Measurements from ENCODE around the gene GIGYF2. TPM values are rescaled to one million over a fixed set of nuclear protein-coding genes. Genes with fewer than 3 reads are reported as not detected.

GIGYF2 gene
- total and polyA plus RNA-seq, 2 of the 4 experiments (the other 2 are of a cell fraction): 14.7 to 66.0 TPM

GRCh38 chr2:232842689-232843088 is 145.6 kb downstream of the GIGYF2 start:
- BruUV-seq (replicated peaks): no TSS peak
- ChIA-PET POLR2A (ENCODE audit: unreplicated experiment) (no interaction called here), CTCF (no interaction called here)

More at GRCh38 chr2:232842689-232843088, 145.6 kb downstream of the GIGYF2 start:
- Histone ChIP-seq H3K9me3 (ENCODE audit: control insufficient read depth, insufficient read depth, low read length) (no peaks in the 10 kb centered on the region), H2BK120ac (ENCODE audit: low read depth, low read length) (no peak overlapping the region), H4K91ac (ENCODE audit: insufficient read depth, low read depth, low read length) (no peak overlapping the region), H4K20me1 (ENCODE audit: insufficient read depth, low read length) (no peaks in the 10 kb centered on the region; the same call in 1 of the 2 replicates), H3K9me1 (ENCODE audit: insufficient read depth, low read length) (no peaks in the 10 kb centered on the region), H3K79me1 (ENCODE audit: low read depth in 1 of 2, low read length in 2 of 2) (peaks cover 5 to 15% of the 10 kb centered on the region in 2 experiments), H3K23ac (ENCODE audit: low read depth, low read length) (no peak overlapping the region), H2BK15ac (ENCODE audit: low read depth, low read length) (no peak overlapping the region), H3K4me1 (ENCODE audit: control insufficient read depth, insufficient read depth, low read length) (peaks cover 5% of the 10 kb centered on the region), H2BK20ac (ENCODE audit: low read depth, low read length) (no peak overlapping the region), H3K36me3 (ENCODE audit: control insufficient read depth, insufficient read depth, low read length) (peaks cover 25% of the 10 kb centered on the region), H2AK5ac (ENCODE audit: low read depth, low read length) (no peak overlapping the region), H2BK5ac (ENCODE audit: low read depth, low read length, poor library complexity, severe bottlenecking) (no peak overlapping the region), H3K4me3 (ENCODE audit: insufficient read depth, low read depth, low read length) (no peak overlapping the region), H3K56ac (ENCODE audit: extremely low read depth, insufficient read depth, low read length) (no peak overlapping the region), H4K5ac (ENCODE audit: low read depth, low read length) (no peak overlapping the region), H3K4me2 (ENCODE audit: low read depth, low read length) (no peak overlapping the region), H2AFZ (replicated peaks; ENCODE audit: low read length, poor library complexity) (no peak overlapping the region), H4K8ac (ENCODE audit: low read depth in 2 of 2, low read length in 2 of 2) (no peak overlapping the region), H3K9ac (ENCODE audit: low read depth, low read length) (no peak overlapping the region), H3K18ac (ENCODE audit: low read depth, low read length) (no peak overlapping the region), H3K27ac (ENCODE audit: insufficient read depth, low read length) (no peak overlapping the region), H3K4ac (ENCODE audit: low read depth, low read length) (no peak overlapping the region), H3K27me3 (ENCODE audit: control insufficient read depth, insufficient read depth, low read length) (no peaks in the 10 kb centered on the region), H2AK9ac (replicated peaks; ENCODE audit: low read depth, low read length, poor library complexity) (no peak overlapping the region), H3K14ac (replicated peaks; ENCODE audit: low read depth, low read length) (no peak overlapping the region)
- no CpG with 5 or more reads among the region's 2 CpGs for WGBS, 2 experiments (ENCODE audit: extremely low coverage in 2 of 2, insufficient read length in 1 of 2)
- ATAC-seq (ENCODE audit: low read depth): no peak
- in situ Hi-C loops (cut with MboI; ENCODE audit: low sequenced_read_pairs) (no loop called here), dilution Hi-C loops (cut with HindIII; ENCODE audit: low sequenced_read_pairs, unreplicated experiment) (no loop called here), intact Hi-C loops (cut with micrococcal nuclease) (no loop called here)
- no peak for DNase-seq
- TF ChIP-seq CHD1 (IDR thresholded peaks at IDR 0.05; ENCODE audit: low read depth, low read length) (no peak), MXI1 (IDR thresholded peaks at IDR 0.05; ENCODE audit: borderline replicate concordance, low read depth, low read length) (no peak), CTCF (conservative IDR thresholded peaks at IDR 0.05; ENCODE audit: low read depth, low read length) (no peak), SMC3 (IDR thresholded peaks at IDR 0.05; ENCODE audit: low read depth, low read length) (no peak), FOS (IDR thresholded peaks at IDR 0.05; ENCODE audit: low read depth, low read length) (no peak), RAD21 (IDR thresholded peaks at IDR 0.05; ENCODE audit: low read length) (no peak), NFE2L2 (IDR thresholded peaks at IDR 0.05; ENCODE audit: low read depth, low read length) (no peak), BHLHE40 (IDR thresholded peaks at IDR 0.05; ENCODE audit: low read depth, low read length) (no peak), POLR2A (IDR thresholded peaks at IDR 0.05; ENCODE audit: low read depth, low read length) (no peak), MAZ (IDR thresholded peaks at IDR 0.05; ENCODE audit: borderline replicate concordance, low read depth, low read length) (no peak), CEBPB (IDR thresholded peaks at IDR 0.05; ENCODE audit: low read depth, low read length) (no peak), ELK1 (IDR thresholded peaks at IDR 0.05; ENCODE audit: borderline replicate concordance, low read depth, low read length) (no peak), USF2 (IDR thresholded peaks at IDR 0.05; ENCODE audit: low read depth, low read length) (no peak), RFX5 (IDR thresholded peaks at IDR 0.05; ENCODE audit: low read depth, low read length) (no peak), MAFK (IDR thresholded peaks at IDR 0.05; ENCODE audit: low read depth, low read length) (no peak), RCOR1 (IDR thresholded peaks at IDR 0.05; ENCODE audit: insufficient replicate concordance, low read length) (no peak)

All from IMR-90 (cell line).